K562 (cell line): ENCODE results near the gene FKRP. TPM values are rescaled to one million over a fixed set of nuclear protein-coding genes. Genes with fewer than 3 reads are reported as not detected.

ENCODE experiments used
- CBFB ChIP-seq: sonication (generic); formaldehyde crosslinking; IDR thresholded peaks from 2 replicates; pipeline ENCODE4 v1.4.0; 2020; ENCODE audit warnings: mild to moderate bottlenecking, missing genetic modification reagents
- RUNX1 ChIP-seq: sonication (generic); IDR thresholded peaks from 2 replicates; pipeline ENCODE4 v1.6.1; 2016; ENCODE audit warnings: antibody characterized with exemption, low read depth
- SAFB2 ChIP-seq: fragments of 200-400 bp; formaldehyde crosslinking; IDR thresholded peaks from 2 replicates; pipeline ENCODE4 v1.6.1; 2018; ENCODE audit warnings: borderline replicate concordance, low read length, low read depth, moderate library complexity; ENCODE audit not compliant: severe bottlenecking
- ZNF431 ChIP-seq: sonication (generic); formaldehyde crosslinking; IDR thresholded peaks from 2 replicates; pipeline ENCODE4 v1.8.0; 2022; ENCODE audit warnings: mild to moderate bottlenecking, missing genetic modification reagents
- ZNF507 ChIP-seq: conservative IDR thresholded peaks from 2 replicates; pipeline ENCODE4 v1.6.1; 2017; ENCODE audit warnings: missing genetic modification characterization, missing compliant biosample characterization
- polyA plus RNA-seq, 8 experiments: library from polyadenylated mRNA; depleted of rRNA in 4 of 8; stranded (reverse) in 5 of 8; unstranded in 3 of 8; fragments of >200 nt; fragmentation: Nextera tagmentation in 2 of 8; fragmentation: Illumina TruSeq in 1 of 8; extraction: Ambion mirVana in 2 of 8; extraction: Trizol in 1 of 8; gene quantifications; 2 replicates each; pipeline versions ENCODE4 v1.2.1 to v1.2.3, GENCODE V29; 2011 to 2014; ENCODE audit warnings: inconsistent platforms in 1 of 8, missing spikeins in 1 of 8
- total RNA-seq, 7 experiments: library from RNA; depleted of rRNA in 6 of 7; stranded (reverse); fragments of >200 nt in 6 of 7; fragmentation: Illumina TruSeq in 2 of 7; extraction: Trizol in 2 of 7; gene quantifications; 2 replicates each; pipeline versions ENCODE4 v1.2.1 to v1.2.3, GENCODE V29; 2011 to 2021; ENCODE audit warnings: low replicate concordance in 1 of 7
- TF ChIP-seq, protein P1 (sequence below), 2 experiments: fragments of 450-650 bp; formaldehyde crosslinking in 1 of 2; IDR thresholded peaks; 2 replicates each; pipeline versions ENCODE4 v1.4.0 to v1.6.1; 2014 to 2020; ENCODE audit warnings: mild to moderate bottlenecking in 2 of 2, borderline replicate concordance in 1 of 2, low read depth in 1 of 2
- TF ChIP-seq, protein P2 (sequence below): fragments of 250-450 bp; sonication (Bioruptor Pico); IDR thresholded peaks from 2 replicates; pipeline ENCODE4 v1.5.0; 2020; ENCODE audit warnings: mild to moderate bottlenecking
- TF ChIP-seq, protein P3 (sequence below): fragments of 250-450 bp; sonication (Bioruptor Pico); IDR thresholded peaks from 2 replicates; pipeline ENCODE4 v1.8.0; 2021; ENCODE audit warnings: moderate library complexity, mild to moderate bottlenecking, inconsistent platforms

Gene FKRP
- total and polyA plus RNA-seq, 9 of the 15 experiments (the other 6 are each of a cell fraction or from before 2014, with no cell fraction given): 0.68 to 16.1 (median 6.5) TPM

DNA sequence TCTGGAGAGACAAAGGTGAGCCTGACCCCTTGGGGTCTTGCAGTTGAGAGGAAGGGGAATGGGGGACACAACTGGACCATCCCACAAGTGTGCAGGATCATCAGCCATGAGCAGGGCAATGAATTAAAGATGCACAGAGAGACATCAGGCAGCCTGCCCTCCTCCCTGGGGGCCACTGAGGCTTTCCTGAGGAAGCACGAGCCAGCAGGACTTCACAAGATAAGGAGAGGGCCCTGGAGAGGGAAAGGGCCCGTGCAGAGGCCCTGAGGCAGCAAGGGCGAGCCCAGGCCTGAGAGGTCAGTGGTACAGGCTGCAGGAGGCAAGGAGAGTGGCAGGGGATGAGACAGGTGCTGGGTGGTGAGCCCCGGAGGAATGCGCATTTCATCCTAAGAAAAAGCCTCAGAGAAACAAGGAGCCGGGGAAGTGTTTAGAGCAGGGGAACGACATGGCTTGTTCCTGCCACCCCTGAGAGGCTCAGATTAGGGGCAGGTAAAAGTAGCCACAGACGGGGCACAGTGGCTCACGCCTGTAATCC, 19.9 kb upstream of the FKRP start (continued):
- TF ChIP-seq, protein P1, sequence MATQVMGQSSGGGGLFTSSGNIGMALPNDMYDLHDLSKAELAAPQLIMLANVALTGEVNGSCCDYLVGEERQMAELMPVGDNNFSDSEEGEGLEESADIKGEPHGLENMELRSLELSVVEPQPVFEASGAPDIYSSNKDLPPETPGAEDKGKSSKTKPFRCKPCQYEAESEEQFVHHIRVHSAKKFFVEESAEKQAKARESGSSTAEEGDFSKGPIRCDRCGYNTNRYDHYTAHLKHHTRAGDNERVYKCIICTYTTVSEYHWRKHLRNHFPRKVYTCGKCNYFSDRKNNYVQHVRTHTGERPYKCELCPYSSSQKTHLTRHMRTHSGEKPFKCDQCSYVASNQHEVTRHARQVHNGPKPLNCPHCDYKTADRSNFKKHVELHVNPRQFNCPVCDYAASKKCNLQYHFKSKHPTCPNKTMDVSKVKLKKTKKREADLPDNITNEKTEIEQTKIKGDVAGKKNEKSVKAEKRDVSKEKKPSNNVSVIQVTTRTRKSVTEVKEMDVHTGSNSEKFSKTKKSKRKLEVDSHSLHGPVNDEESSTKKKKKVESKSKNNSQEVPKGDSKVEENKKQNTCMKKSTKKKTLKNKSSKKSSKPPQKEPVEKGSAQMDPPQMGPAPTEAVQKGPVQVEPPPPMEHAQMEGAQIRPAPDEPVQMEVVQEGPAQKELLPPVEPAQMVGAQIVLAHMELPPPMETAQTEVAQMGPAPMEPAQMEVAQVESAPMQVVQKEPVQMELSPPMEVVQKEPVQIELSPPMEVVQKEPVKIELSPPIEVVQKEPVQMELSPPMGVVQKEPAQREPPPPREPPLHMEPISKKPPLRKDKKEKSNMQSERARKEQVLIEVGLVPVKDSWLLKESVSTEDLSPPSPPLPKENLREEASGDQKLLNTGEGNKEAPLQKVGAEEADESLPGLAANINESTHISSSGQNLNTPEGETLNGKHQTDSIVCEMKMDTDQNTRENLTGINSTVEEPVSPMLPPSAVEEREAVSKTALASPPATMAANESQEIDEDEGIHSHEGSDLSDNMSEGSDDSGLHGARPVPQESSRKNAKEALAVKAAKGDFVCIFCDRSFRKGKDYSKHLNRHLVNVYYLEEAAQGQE (IDR thresholded peaks at IDR 0.05; ENCODE audit: borderline replicate concordance): no peak
- TF ChIP-seq, protein P1 (CRISPR knock-in tag; IDR thresholded peaks at IDR 0.05; ENCODE audit: low read depth): no peak
- TF ChIP-seq SAFB2 (no peak), ZNF431 (CRISPR knock-in tag) (no peak), RUNX1 (no peak), ZNF507 (tag) (no peak), CBFB (CRISPR knock-in tag) (no peak)
- TF ChIP-seq, protein P2, sequence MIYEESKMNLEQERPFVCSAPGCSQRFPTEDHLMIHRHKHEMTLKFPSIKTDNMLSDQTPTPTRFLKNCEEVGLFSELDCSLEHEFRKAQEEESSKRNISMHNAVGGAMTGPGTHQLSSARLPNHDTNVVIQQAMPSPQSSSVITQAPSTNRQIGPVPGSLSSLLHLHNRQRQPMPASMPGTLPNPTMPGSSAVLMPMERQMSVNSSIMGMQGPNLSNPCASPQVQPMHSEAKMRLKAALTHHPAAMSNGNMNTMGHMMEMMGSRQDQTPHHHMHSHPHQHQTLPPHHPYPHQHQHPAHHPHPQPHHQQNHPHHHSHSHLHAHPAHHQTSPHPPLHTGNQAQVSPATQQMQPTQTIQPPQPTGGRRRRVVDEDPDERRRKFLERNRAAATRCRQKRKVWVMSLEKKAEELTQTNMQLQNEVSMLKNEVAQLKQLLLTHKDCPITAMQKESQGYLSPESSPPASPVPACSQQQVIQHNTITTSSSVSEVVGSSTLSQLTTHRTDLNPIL (CRISPR knock-in tag): no peak
- TF ChIP-seq, protein P3, sequence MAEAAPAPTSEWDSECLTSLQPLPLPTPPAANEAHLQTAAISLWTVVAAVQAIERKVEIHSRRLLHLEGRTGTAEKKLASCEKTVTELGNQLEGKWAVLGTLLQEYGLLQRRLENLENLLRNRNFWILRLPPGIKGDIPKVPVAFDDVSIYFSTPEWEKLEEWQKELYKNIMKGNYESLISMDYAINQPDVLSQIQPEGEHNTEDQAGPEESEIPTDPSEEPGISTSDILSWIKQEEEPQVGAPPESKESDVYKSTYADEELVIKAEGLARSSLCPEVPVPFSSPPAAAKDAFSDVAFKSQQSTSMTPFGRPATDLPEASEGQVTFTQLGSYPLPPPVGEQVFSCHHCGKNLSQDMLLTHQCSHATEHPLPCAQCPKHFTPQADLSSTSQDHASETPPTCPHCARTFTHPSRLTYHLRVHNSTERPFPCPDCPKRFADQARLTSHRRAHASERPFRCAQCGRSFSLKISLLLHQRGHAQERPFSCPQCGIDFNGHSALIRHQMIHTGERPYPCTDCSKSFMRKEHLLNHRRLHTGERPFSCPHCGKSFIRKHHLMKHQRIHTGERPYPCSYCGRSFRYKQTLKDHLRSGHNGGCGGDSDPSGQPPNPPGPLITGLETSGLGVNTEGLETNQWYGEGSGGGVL (CRISPR knock-in tag): no peak
